ENCODE results near the gene IFIT3. TPM values are rescaled to one million over a fixed set of nuclear protein-coding genes. Genes with fewer than 3 reads are reported as not detected.
"Not testable (repeated sequence)": the region's sequence is repeated elsewhere in the genome, so short reads cannot be mapped to it uniquely, and the experiment has no call there.

The IFIT3 gene
- total RNA-seq, 1 donor from 2014 or later, result 0.91 TPM

DNA sequence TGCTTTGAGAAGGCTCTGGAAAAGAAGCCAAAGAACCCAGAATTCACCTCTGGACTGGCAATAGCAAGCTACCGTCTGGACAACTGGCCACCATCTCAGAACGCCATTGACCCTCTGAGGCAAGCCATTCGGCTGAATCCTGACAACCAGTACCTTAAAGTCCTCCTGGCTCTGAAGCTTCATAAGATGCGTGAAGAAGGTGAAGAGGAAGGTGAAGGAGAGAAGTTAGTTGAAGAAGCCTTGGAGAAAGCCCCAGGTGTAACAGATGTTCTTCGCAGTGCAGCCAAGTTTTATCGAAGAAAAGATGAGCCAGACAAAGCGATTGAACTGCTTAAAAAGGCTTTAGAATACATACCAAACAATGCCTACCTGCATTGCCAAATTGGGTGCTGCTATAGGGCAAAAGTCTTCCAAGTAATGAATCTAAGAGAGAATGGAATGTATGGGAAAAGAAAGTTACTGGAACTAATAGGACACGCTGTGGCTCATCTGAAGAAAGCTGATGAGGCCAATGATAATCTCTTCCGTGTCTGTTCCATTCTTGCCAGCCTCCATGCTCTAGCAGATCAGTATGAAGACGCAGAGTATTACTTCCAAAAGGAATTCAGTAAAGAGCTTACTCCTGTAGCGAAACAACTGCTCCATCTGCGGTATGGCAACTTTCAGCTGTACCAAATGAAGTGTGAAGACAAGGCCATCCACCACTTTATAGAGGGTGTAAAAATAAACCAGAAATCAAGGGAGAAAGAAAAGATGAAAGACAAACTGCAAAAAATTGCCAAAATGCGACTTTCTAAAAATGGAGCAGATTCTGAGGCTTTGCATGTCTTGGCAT lies 21.1 kb upstream of the IFIT3 start:
- Mint-ChIP-seq H3K4me3 (no peak overlapping the region), H3K27me3 (ENCODE audit: insufficient read depth) (peaks cover 31% of the 10 kb centered on the region), H3K9me3 (no peaks in the 10 kb centered on the region), H3K27ac (no peak overlapping the region), H3K4me1 (ENCODE audit: low read depth) (peaks cover 17% of the 10 kb centered on the region), H3K36me3 (ENCODE audit: low read depth) (peaks cover 7% of the 10 kb centered on the region)
- intact Hi-C loops (cut with micrococcal nuclease), result no loop called here
- no peak for DNase-seq (ENCODE audit: low spot score)

DNA sequence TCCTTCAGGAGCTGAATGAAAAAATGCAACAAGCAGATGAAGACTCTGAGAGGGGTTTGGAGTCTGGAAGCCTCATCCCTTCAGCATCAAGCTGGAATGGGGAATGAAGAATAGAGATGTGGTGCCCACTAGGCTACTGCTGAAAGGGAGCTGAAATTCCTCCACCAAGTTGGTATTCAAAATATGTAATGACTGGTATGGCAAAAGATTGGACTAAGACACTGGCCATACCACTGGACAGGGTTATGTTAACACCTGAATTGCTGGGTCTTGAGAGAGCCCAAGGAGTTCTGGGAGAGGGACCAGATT lies 20.6 kb upstream of the IFIT3 start:
- Mint-ChIP-seq H3K9me3 (no peaks in the 10 kb centered on the region), H3K4me3 (no peak overlapping the region), H3K4me1 (ENCODE audit: low read depth) (peaks cover 11% of the 10 kb centered on the region), H3K27ac (no peak overlapping the region), H3K27me3 (ENCODE audit: insufficient read depth) (peaks cover 35% of the 10 kb centered on the region), H3K36me3 (ENCODE audit: low read depth) (peaks cover 8% of the 10 kb centered on the region)
- intact Hi-C loops (cut with micrococcal nuclease), result no loop called here
- no peak for DNase-seq (ENCODE audit: low spot score)

DNA sequence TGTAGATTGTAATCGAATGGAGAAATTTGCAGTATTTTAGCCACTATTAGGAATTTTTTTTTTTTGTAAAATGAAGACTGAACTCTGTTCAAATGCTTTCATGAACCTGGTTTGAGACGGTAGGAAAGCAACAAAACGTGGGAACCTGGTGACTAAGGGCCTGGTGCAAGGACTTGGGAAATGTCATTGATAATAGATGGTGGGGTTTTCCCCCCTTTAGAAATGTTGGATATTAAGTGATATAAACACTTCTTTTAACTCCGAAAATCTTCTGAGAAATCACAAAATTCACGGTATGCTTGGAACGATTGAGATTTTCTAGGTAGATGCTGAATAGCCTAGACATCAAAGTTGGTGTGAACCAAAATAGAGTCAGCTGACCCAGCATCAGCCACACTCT lies 19.5 kb upstream of the IFIT3 start:
- no peak overlapping the region for H3K27ac Mint-ChIP-seq
- H3K9me3 Mint-ChIP-seq, result no peaks in the 10 kb centered on the region
- DNase-seq (ENCODE audit: low spot score), result no peak
- peaks cover 31% of the 10 kb centered on the region for H3K27me3 Mint-ChIP-seq (ENCODE audit: insufficient read depth)
- intact Hi-C loops (cut with micrococcal nuclease), result no loop called here
- H3K36me3 Mint-ChIP-seq (ENCODE audit: low read depth), result peaks cover 8% of the 10 kb centered on the region
- peaks cover 3% of the 10 kb centered on the region for H3K4me1 Mint-ChIP-seq (ENCODE audit: low read depth)
- H3K4me3 Mint-ChIP-seq, result no peak overlapping the region

DNA sequence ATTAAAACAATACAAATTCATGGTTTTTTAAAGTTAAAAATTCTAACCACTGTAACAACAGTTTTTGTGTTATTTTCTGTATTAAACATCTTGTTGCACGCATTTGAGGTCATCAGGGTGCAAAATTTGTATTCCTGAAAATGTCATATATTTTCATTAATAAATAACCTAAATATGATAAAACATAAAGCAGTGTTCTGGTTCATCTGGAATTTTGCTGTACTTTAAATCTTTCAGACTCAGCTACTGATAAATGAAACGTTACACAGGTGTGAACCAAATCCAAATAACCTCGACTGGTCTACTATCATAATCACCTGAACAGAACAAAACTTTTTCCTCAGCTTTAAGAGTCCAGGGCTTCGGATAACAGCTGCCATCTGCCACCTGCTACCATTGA lies 19.1 kb upstream of the IFIT3 start:
- no peak for DNase-seq (ENCODE audit: low spot score)
- no peaks in the 10 kb centered on the region for H3K4me1 Mint-ChIP-seq (ENCODE audit: low read depth)
- H3K27me3 Mint-ChIP-seq (ENCODE audit: insufficient read depth), result peaks cover 31% of the 10 kb centered on the region
- H3K9me3 Mint-ChIP-seq, result no peaks in the 10 kb centered on the region
- intact Hi-C loops (cut with micrococcal nuclease), result no loop called here
- H3K27ac Mint-ChIP-seq, result no peak overlapping the region
- H3K36me3 Mint-ChIP-seq (ENCODE audit: low read depth), result peaks cover 8% of the 10 kb centered on the region
- H3K4me3 Mint-ChIP-seq, result no peak overlapping the region

DNA sequence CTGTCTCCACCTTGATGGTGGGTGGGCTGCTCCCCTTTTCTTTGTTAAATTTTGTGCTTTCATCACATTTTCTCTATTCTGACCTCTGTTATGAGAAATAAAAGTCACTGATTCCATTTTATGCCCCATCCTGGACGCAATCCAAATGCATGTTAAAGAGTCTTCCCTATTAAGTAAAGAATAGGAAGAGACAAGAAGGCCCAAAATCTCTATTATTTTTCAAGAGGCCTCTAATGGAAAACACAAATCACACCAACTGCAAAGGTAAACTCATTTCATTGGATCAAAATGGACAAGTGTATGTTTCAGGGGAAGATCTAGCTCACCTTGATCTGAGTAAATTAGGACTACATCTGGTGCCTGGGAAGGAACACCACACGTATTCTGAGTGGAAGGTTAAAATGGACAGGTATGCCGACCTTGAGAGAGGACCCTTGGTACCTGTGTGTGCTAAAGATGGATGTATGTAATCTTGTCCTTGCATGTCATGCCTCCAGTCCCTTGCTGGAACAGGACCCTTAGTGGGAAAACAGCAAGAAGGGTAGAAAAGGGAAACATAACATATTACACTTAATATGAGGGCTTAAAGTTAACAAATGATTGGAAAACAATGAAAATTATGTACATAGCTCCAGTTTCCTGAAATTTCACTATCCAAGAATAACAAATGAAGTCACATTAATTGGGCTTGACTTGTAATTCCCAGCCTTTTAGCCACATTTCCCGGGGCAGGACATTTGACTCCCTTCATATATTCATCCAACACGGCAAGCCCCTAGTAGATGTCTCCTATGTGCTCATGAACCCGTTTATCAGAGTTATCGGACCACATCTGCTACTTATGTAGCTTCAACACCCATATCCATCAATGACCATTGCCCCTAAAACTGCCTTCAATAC lies 18.4 kb upstream of the IFIT3 start:
- Mint-ChIP-seq H3K9me3 (no peaks in the 10 kb centered on the region), H3K4me3 (no peak overlapping the region)
- intact Hi-C loops (cut with micrococcal nuclease), result no loop called here

DNA sequence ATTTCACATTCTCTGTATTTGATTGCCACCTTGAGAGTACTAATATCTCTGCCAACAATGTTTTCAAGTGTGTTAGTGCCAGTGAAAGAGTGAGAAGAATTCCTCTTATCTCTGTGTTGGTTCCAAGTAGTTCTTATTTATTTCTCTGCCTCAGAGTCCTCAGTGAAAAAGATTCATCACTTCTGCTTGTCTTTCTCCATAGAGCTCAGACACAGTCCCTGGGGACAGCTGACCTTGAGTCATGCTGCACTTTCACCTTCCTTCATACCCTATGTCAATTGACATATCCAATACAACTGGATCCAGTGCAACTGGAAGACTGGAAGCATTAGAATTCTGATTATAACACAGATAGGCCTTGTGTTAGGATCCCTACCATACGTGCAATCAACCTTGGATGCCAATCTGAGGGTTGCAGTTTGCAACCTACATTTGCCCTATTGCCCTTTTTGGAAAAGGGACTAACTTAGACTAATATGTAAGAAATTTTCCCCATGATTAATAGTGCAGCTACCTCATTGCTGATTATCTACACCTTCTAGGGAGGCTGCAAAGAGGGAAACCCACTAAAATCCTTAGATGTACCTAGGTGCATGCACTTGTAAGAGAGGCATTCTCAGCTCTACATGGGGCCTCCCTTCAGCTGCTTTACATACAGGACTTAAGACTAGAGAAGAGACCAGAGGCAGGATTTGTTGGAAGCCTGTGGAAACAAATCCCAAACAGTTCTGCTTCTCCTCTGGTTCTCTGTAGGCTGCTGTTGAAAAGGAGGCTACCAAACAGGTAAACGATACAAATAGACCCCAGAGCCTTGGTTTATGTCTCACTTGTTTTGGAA lies 17.5 kb upstream of the IFIT3 start:
- peaks cover 25% of the 10 kb centered on the region for H3K27me3 Mint-ChIP-seq (ENCODE audit: insufficient read depth)

More for the DNA sequence above, 18.4 kb upstream of the IFIT3 start:
- DNase-seq (ENCODE audit: low spot score), result no peak
- H3K36me3 Mint-ChIP-seq (ENCODE audit: low read depth), result peaks cover 8% of the 10 kb centered on the region
- peaks cover 25% of the 10 kb centered on the region for H3K27me3 Mint-ChIP-seq (ENCODE audit: insufficient read depth)
- no peaks in the 10 kb centered on the region for H3K4me1 Mint-ChIP-seq (ENCODE audit: low read depth)
- H3K27ac Mint-ChIP-seq, result no peak overlapping the region

DNA sequence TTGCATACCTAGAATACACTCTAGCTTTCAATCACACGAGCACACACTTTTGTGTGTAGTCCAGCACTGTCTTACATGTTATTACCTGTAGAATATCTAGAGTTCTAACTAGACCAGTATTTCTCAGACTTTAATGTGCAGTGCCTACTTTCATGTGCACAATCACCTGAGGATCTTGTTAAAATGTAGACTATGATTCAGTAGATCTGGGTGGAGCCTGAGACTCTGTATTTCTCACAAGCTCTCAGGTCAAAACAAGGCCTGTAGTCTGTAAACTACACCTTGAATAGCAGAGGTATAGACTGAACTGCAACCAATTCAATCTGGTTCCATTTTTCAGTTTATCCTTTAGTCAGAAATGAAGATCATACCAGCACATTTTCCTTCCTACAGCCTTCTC lies 14.8 kb upstream of the IFIT3 start:
- DNase-seq (ENCODE audit: low spot score), result no peak
- H3K4me1 Mint-ChIP-seq (ENCODE audit: low read depth), result no peaks in the 10 kb centered on the region
- H3K9me3 Mint-ChIP-seq, result peaks cover 1% of the 10 kb centered on the region
- peaks cover 22% of the 10 kb centered on the region for H3K27me3 Mint-ChIP-seq (ENCODE audit: insufficient read depth)
- peaks cover 1% of the 10 kb centered on the region for H3K36me3 Mint-ChIP-seq (ENCODE audit: low read depth)
- intact Hi-C loops (cut with micrococcal nuclease), result no loop called here
- H3K27ac Mint-ChIP-seq, result no peak overlapping the region
- H3K4me3 Mint-ChIP-seq, result no peak overlapping the region

More for the DNA sequence above, 17.5 kb upstream of the IFIT3 start:
- DNase-seq (ENCODE audit: low spot score), result no peak
- Mint-ChIP-seq H3K36me3 (ENCODE audit: low read depth) (peaks cover 8% of the 10 kb centered on the region), H3K9me3 (no peaks in the 10 kb centered on the region), H3K4me1 (ENCODE audit: low read depth) (no peaks in the 10 kb centered on the region), H3K4me3 (no peak overlapping the region), H3K27ac (no peak overlapping the region)
- intact Hi-C loops (cut with micrococcal nuclease), result no loop called here

DNA sequence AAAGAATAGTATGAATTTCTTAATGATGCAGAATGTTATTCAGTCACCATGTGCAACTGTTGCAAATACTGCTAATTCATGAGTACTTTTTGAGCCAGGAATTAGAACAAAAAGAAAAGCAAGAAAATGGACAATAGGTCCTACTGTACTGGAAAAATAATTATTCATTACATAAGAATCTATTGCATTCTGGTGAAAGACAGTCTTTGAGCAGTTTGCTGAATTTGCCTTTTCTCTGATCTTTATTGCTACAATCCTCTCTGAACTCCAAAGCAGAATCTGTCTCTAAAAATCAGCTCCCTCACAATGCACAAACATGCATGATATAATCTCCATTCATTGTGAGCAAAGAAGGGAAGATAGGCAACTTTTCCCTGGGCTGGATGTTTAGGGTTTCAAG lies 13.1 kb upstream of the IFIT3 start:
- intact Hi-C loops (cut with micrococcal nuclease), result no loop called here
- H3K4me1 Mint-ChIP-seq (ENCODE audit: low read depth), result no peaks in the 10 kb centered on the region
- peaks cover 33% of the 10 kb centered on the region for H3K27me3 Mint-ChIP-seq (ENCODE audit: insufficient read depth)
- H3K4me3 Mint-ChIP-seq, result no peak overlapping the region
- peaks cover 10% of the 10 kb centered on the region for H3K9me3 Mint-ChIP-seq
- H3K27ac Mint-ChIP-seq, result no peak overlapping the region
- H3K36me3 Mint-ChIP-seq (ENCODE audit: low read depth), result peaks cover 1% of the 10 kb centered on the region
- DNase-seq (ENCODE audit: low spot score), result no peak

DNA sequence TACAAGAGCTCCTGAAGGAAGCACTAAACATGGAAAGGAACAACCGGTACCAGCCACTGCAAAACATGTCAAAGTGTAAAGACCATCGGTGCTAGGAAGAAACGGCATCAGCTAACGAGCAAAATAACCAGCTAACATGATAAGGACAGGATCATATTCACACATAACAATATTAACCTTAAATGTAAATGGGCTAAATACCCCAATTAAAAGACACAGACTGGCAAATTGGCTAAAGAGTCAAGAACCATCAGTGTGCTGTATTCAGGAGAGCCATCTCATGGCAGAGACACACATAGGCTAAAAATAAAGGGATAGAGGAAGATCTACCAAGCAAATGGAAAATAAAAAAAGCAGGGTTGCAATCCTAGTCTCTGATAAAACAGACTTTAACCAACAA lies 9.8 kb upstream of the IFIT3 start:
- H3K4me1 Mint-ChIP-seq (ENCODE audit: low read depth); intact Hi-C loops (cut with micrococcal nuclease); H3K4me3 Mint-ChIP-seq; H3K27ac Mint-ChIP-seq; DNase-seq (ENCODE audit: low spot score); H3K36me3 Mint-ChIP-seq (ENCODE audit: low read depth): not testable (repeated sequence)
- Mint-ChIP-seq H3K27me3 (ENCODE audit: insufficient read depth) (peaks cover 37% of the 10 kb centered on the region), H3K9me3 (peaks cover 10% of the 10 kb centered on the region)

DNA sequence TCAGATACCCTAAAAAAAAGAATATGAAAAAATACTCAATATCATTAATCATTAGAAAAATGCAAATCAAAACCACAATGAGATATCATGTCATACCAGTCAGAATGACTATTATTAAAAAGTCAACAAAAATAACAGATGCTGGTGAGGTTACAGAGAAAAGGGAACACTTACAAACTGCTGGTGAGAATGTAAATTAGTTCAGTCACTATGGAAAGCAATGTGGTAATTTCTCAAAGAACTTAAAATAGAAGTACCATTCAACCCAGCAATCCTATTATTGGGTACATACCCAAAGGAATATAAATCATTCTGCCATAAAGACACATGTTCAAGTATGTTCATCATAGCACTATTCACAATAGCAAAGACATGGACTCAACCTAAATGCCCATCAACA lies 2.7 kb upstream of the IFIT3 start:
- Mint-ChIP-seq H3K36me3 (ENCODE audit: low read depth) (peaks cover 11% of the 10 kb centered on the region), H3K4me1 (ENCODE audit: low read depth) (peaks cover 25% of the 10 kb centered on the region), H3K27me3 (ENCODE audit: insufficient read depth) (peaks cover 30% of the 10 kb centered on the region)
- H3K27ac Mint-ChIP-seq; intact Hi-C loops (cut with micrococcal nuclease); H3K4me3 Mint-ChIP-seq; H3K9me3 Mint-ChIP-seq; DNase-seq (ENCODE audit: low spot score): not testable (repeated sequence)

DNA sequence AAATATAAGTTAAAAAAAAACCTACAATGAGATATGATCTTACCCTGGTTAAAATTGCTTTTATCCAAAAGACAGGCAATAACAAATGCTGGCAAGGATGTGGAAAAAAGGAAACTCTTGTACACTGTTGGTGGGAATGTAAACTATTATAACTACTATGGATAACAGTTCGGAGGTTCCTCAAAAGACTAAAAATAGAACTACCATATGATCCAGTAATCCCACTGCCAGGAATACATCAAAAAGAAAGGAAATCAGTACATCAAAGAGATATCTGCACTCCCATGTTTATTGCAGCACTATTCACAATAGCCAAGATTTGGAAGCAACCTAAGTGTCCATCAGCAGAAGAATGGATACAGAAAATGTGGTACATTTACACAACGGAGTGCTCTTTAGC lies 1.9 kb upstream of the IFIT3 start:
- H3K4me3 Mint-ChIP-seq; H3K27ac Mint-ChIP-seq; H3K9me3 Mint-ChIP-seq; DNase-seq (ENCODE audit: low spot score); intact Hi-C loops (cut with micrococcal nuclease): not testable (repeated sequence)
- Mint-ChIP-seq H3K36me3 (ENCODE audit: low read depth) (peaks cover 13% of the 10 kb centered on the region), H3K4me1 (ENCODE audit: low read depth) (peaks cover 33% of the 10 kb centered on the region), H3K27me3 (ENCODE audit: insufficient read depth) (peaks cover 28% of the 10 kb centered on the region)

DNA sequence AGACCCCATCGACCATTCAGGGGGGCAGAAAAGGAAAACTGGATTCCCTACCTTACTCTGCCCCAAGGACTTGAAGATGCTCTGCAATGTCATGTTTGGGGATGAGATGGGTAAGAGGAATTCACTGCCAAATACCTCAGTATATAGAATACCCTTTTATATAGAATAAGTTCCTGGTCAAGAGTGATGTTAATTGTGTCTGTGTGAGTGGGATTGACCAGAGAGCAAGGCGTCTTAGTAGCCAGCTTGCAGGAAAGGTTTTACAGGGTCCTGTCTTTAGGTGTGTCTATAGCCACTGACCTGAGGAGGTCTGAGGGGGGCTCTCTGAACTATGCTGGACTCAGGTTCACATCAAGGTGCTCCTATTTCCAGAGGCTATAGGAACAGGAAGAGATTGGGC lies 1.4 kb downstream of the IFIT3 start:
- Mint-ChIP-seq H3K9me3 (peaks cover 4% of the 10 kb centered on the region), H3K4me3 (peak overlapping the region; percentile 79), H3K4me1 (ENCODE audit: low read depth) (peaks cover 60% of the 10 kb centered on the region), H3K36me3 (ENCODE audit: low read depth) (peaks cover 13% of the 10 kb centered on the region), H3K27me3 (ENCODE audit: insufficient read depth) (peaks cover 18% of the 10 kb centered on the region), H3K27ac (no peak overlapping the region)
- DNase-seq (ENCODE audit: low spot score), result no peak
- intact Hi-C loops (cut with micrococcal nuclease), result no loop called here

Measured in activated T-helper 1 cell treated with anti-CD3 and anti-CD28 coated beads, Interleukin-12 subunit alpha, Interleukin-12 subunit beta, Interleukin-2, Interleukin-4 antibody, amounts not matched to agents 30 ng/mL and 10 ng/mL and 1 ng/mL, durations not matched to agents 14 hours and 24 hours and 36 hours (primary cell).